GM18858 (cell line): ENCODE data around the gene HYAL1.
A peak's percentile ranks its signal among the peaks of the same experiment; 100 is the strongest.

Source experiments
- ATAC-seq: cut with Tn5 transposase; IDR thresholded peaks from one replicate; pipeline ENCODE4 v1.9.1; 2021; ENCODE audit not compliant: unreplicated experiment

Gene HYAL1

GRCh38 chr3:50336452-50337174 lies 33.2 kb upstream of the HYAL1 start:
- peak; percentile 16 for ATAC-seq

- ATAC-seq = no peak
These were observed 31.1 kb upstream of the HYAL1 start for GRCh38 chr3:50334339-50335075.

GRCh38 chr3:50333744-50334328 lies 30.5 kb upstream of the HYAL1 start:
- no peak for ATAC-seq

GRCh38 chr3:50331364-50331907 lies 28.1 kb upstream of the HYAL1 start:
- ATAC-seq = no peak

DNA sequence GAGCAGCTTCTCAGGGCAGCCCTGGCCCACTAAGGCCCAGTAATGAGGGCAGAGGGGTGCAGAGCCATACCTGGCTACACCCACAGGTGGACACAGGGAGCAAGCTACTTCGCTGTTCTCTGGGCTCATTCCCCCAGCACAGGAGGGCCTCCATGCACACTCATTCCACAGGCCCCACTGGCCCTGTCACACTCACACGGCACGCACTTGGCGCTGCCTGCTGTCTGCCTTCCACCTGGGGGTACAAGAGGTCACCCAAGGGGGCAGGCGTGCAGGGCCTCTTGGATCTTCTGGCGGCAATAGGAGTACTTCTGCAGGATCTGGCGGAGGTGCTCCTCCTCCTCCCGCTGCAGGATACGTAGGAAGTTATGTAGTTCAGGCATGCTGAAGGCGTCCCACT lies 27.0 kb upstream of the HYAL1 start:
- no peak for ATAC-seq

DNA sequence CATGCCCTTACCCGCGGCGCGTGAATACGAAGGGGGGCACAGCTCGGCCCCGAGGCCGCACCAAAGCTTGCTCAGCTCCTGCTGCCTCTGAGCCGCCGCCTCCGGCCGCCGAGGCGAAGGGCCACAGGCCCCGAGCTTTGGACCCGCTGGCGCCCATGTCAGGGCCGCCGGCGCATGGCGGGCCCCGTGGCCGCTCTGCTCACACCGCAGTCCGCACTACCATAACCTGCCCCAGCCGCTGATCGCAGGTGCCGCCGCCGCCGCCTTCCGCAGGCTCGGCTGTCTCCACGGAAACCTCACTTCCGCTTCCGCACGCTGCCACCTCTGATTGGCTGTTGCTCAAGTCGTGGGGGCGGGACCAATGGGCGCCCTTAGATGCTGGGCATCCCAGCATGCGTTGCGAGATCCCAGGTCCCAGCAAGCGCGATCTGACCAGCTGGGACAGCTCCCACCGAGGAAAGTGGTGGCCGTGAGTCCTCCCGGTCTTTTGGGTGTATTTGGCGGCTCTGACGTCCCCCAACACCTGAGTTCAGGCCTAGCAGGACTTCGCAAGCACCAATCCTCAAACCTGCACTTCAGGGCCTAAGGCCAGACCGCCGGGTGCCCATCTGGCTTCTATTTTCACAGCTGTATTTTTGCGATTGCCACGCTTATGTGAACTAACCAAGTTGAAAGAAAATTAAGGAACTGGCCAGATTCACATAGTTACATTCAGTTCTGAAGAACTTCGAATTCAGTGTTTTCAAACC lies 24.7 kb upstream of the HYAL1 start, which contains the start of gene TUSC2:
TUSC2 (minus strand) TSS at position 281 of the 749 bp plus-strand sequence; CDS start at position 157, 124 bp downstream.
- peak; percentile 52 for ATAC-seq

GRCh38 chr3:50327129-50327528 lies 23.8 kb upstream of the HYAL1 start:
- no peak for ATAC-seq

- no peak for ATAC-seq
These were observed 22.8 kb upstream of the HYAL1 start for GRCh38 chr3:50326182-50326541.

DNA sequence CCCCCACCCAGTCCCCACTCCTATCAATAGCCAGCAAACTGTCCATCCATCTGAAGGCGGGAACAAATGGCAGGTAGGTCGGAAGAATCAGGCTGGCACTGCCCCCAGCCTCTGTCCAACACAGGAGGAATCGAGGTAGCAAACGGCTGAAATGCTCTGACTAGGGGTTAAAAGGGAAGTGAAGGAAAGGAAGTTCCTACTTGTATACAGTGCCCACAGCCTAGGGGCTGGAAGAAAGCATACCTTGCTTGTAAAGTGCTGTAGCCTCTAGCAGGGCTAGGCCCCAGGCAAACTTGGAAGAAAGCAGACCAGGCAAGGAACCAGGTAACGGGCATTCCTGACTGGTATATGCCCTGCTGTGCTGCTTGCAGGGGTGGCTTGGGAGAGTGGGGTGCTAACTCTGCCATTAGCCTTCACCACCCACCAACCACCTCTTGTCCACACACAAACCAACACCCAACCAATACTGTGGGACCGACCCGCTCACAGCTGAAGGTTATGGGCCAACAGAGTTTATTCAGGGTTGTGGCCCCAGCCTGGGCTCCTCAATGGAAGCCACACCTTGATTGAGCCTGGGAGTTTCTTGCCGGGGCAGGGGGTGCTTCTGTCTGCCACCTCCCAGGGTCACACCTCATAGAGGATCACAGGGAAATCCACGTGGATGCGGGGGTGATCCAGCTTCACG lies 22.3 kb upstream of the HYAL1 start:
- no peak for ATAC-seq

DNA sequence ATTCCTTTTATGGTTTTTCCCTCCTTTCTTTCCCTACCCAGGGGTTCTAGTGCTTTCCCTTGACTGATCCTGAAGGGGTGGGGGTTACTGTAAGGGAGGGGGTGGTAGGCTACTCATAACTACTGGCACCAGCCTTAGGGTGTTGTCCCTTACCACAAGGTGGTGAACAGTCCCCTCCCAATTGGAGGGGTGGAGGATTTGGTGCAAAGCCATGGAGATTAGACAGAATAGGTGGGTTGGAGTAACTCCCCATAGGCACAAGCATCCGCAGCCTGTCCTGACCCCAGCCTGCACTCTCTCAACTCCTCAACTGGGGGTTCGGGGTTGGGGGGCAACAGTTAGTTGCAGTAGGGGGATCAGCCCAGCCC lies 21.7 kb upstream of the HYAL1 start:
- no peak for ATAC-seq

DNA sequence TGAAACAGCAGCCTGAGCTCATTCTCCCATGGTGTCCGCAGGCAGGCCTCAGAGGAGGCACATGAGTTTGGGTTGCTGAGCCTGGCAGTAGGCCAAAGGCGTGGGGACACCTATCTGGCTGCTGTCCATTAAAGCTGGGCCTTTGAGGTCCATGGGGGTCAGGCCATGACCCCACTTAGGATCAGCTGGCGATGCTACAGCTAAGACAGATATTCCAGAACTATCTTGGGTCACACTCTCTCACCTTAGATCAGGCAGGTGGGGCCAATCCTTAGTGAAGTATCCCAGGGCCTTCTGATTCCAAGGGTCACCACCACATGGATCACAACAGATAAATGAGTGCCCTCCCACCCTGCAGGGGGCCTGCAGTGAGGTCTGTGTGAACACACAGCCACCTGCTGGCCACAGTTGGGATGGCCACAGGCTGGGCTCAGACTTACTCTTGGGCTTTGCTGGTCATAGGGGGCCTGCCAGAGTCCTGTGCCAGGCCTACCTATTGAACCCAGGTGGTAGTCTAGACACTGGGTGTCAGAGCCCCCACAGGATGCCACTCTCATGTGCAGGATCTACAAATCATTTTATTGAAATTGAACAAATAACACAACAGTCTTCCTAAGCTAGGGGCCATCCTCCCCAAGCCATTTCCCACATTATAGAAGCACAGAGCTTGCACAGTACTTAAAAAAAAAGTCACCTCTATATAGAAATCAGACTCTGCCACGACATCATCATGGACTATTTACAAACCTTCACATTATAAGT lies 21.2 kb upstream of the HYAL1 start:
- ATAC-seq = no peak

DNA sequence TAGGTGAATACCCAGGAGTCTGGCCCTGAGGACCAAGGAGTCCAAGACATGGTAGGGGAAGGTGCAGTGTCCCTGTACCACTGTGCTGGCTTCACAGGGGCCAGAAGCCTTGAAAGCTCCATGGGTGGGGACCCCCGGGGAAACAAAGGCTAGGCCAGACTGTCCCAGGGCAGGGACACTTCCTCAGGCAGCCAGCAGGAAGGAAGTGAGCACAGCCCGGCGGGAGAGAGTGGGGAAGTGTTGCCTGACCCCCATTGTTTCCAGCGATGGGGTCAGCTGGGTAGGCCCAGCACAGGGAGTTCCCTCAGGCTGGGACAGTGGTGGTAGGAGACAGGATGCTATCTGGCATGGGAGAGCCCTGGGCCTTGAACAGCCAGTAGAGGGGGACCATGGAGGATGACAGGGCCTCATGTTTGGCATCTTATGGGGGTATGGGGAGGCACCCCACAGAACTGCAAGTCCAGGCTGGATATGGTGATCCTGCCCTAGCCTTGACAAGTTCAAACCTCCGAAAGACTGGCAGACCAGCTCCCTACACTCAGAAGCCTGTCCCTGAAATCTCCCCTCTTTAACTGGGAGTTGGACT lies 20.3 kb upstream of the HYAL1 start:
- no peak for ATAC-seq

- no peak for ATAC-seq
These were observed 19.8 kb upstream of the HYAL1 start for GRCh38 chr3:50323092-50323600.

GRCh38 chr3:50322386-50323091 lies 19.2 kb upstream of the HYAL1 start, which contains the start of gene HYAL2:
Gene HYAL2, minus strand, starts transcription at chr3:50322745. Its CDS starts 2,256 bp downstream, at chr3:50320489.
- ATAC-seq = no peak

DNA sequence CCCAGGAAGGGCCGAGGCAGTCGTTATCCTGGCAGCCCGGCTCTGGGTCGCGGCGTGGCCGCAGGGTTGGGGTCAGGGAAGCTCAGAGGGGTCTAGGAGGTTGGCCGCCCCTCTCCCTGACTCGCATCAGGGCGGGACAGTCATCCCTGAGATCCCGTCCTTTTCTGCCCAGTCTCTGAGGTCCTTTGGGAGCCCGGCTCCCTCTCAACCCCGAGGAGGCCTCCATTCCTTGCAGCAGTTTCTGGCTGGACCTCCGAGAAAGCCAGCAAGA lies 18.7 kb upstream of the HYAL1 start:
- ATAC-seq = no peak

DNA sequence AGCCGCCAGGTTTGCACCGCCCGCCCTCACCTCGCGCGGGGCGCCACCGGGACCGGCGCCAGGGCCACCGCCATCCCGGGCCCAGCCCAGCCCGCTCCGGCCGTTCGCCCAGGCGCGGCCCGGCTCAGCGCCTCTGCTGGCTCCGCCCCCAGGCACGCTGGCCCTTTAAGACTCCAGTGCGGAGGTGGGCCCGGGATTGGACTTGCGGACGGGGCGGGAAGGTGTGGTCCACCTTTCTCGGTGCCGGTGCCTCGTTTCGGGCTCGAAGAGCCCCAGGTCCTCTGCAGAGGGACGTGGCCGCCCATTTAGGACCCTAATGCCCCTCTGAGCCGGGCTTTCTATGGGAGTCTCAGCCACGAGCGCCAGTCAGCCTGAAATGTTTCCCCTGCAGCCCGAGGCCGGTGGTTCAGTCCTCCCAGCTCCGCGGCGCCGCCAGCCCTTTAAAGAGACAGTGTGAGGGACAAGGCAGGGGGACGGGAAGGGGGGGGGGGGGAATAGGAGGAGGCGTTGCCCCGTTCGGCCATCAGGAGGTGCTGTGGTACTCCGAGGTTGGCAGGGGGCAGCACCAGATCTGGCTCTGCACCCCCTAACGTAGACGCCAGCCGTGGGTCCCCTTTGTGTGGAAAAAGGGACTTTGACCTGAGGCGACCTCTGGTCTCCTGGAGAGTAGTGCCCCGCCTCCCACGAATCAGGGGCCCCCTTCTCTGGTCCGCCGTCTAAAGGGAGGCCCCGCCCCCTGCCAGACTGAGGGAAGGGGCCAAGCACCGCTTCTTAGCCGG lies 18.2 kb upstream of the HYAL1 start:
- peak; percentile 43 for ATAC-seq

- peak; percentile 32 for ATAC-seq
These were observed 17.5 kb upstream of the HYAL1 start for GRCh38 chr3:50320853-50321335.
